CD14-positive monocyte (primary cell): ENCODE measurements around the gene SPG21. TPM values are rescaled to one million over a fixed set of nuclear protein-coding genes. Genes with fewer than 3 reads are reported as not detected.

Experiments used
- DNase-seq, 3 donors: peaks; one replicate each; pipeline ENCODE4 v3.0.0-alpha.2; 2011 to 2022
- H2AFZ ChIP-seq: 2 replicates; pipeline ENCODE4 v1.6.0; 2012; ENCODE audit warnings: mild to moderate bottlenecking, low read depth, low read length, inconsistent platforms; ENCODE audit not compliant: insufficient read depth, poor library complexity, severe bottlenecking
- H3K27ac ChIP-seq, 2 donors: 1 replicate in 1 of 2; 2 replicates in 1 of 2; pipeline ENCODE4 v1.5.1; 2012 to 2013; ENCODE audit warnings: low read length in 2 of 2, control low read depth in 1 of 2, inconsistent platforms in 1 of 2, low read depth in 1 of 2, mild to moderate bottlenecking in 1 of 2
- H3K27me3 ChIP-seq, 2 donors: one replicate each; pipeline versions ENCODE4 v1.6.0 to v1.6.1; 2011 to 2013; ENCODE audit warnings: low read length in 2 of 2; ENCODE audit not compliant: control insufficient read depth in 2 of 2, insufficient read depth in 2 of 2
- H3K36me3 ChIP-seq, 2 donors: replicated peaks in 1 of 2; 1 replicate in 1 of 2; 2 replicates in 1 of 2; pipeline versions ENCODE4 v1.5.1 to v1.6.1; 2012 to 2013; ENCODE audit warnings: low read length in 2 of 2, control low read depth in 1 of 2, inconsistent platforms in 1 of 2, mild to moderate bottlenecking in 1 of 2; ENCODE audit not compliant: insufficient read depth in 2 of 2, control insufficient read depth in 1 of 2
- H3K4me1 ChIP-seq, 2 donors: 1 replicate in 1 of 2; 2 replicates in 1 of 2; pipeline versions ENCODE4 v1.5.1 to v1.6.1; 2012 to 2013; ENCODE audit warnings: low read length in 2 of 2, control low read depth in 1 of 2, inconsistent platforms in 1 of 2, mild to moderate bottlenecking in 1 of 2, moderate library complexity in 1 of 2; ENCODE audit not compliant: insufficient read depth in 2 of 2, control insufficient read depth in 1 of 2
- H3K4me2 ChIP-seq: replicated peaks from 2 replicates; pipeline ENCODE3; 2012; ENCODE audit warnings: low read length, moderate library complexity, mild to moderate bottlenecking; ENCODE audit not compliant: poor library complexity, severe bottlenecking; ENCODE audit errors: extremely low read depth
- H3K4me3 ChIP-seq, 3 experiments: fragments of 200-600 bp in 1 of 3; sonication (generic) in 1 of 3; replicated peaks in 1 of 3; 1 replicate in 2 of 3; 2 replicates in 1 of 3; pipeline ENCODE4 v1.5.1; 2011 to 2013; ENCODE audit warnings: low read length in 3 of 3, mild to moderate bottlenecking in 3 of 3, control low read depth in 2 of 3, low read depth in 2 of 3, inconsistent platforms in 1 of 3, moderate library complexity in 1 of 3
- H3K79me2 ChIP-seq: 2 replicates; pipeline ENCODE4 v1.6.0; 2012; ENCODE audit warnings: mild to moderate bottlenecking, control low read depth, inconsistent platforms, low read length, moderate library complexity; ENCODE audit not compliant: insufficient read depth
- H3K9ac ChIP-seq: 2 replicates; pipeline ENCODE4 v1.6.0; 2017; ENCODE audit warnings: low read length, mild to moderate bottlenecking; ENCODE audit not compliant: insufficient read depth, poor library complexity, severe bottlenecking
- H3K9me3 ChIP-seq, 2 donors: replicated peaks in 1 of 2; 1 replicate in 1 of 2; 2 replicates in 1 of 2; pipeline versions ENCODE4 v1.5.1 to v1.6.1; 2012 to 2013; ENCODE audit warnings: low read length in 2 of 2, control low read depth in 1 of 2; ENCODE audit not compliant: control insufficient read depth in 1 of 2, insufficient read depth in 1 of 2
- H4K20me1 ChIP-seq: 2 replicates; pipeline ENCODE4 v1.6.0; 2012; ENCODE audit warnings: mild to moderate bottlenecking, low read length, control low read depth, moderate library complexity; ENCODE audit not compliant: insufficient read depth
- H3K27ac Mint-ChIP-seq, 7 donors: one replicate each; pipeline ENCODE4 v1.8.0; 2020; ENCODE audit warnings: mild to moderate bottlenecking in 7 of 7, mixed read lengths in 7 of 7, moderate library complexity in 6 of 7, inconsistent platforms in 2 of 7
- H3K27me3 Mint-ChIP-seq, 3 donors: one replicate each; pipeline ENCODE4 v1.8.0; 2021 to 2022; ENCODE audit warnings: low read depth in 3 of 3, mild to moderate bottlenecking in 3 of 3, mixed read lengths in 3 of 3, moderate library complexity in 3 of 3, inconsistent platforms in 1 of 3
- H3K36me3 Mint-ChIP-seq, 2 donors: one replicate each; pipeline ENCODE4 v1.8.0; 2020; ENCODE audit warnings: mixed read lengths in 2 of 2, inconsistent platforms in 1 of 2, mild to moderate bottlenecking in 1 of 2
- H3K4me1 Mint-ChIP-seq: one replicate; pipeline ENCODE4 v1.8.0; 2020; ENCODE audit warnings: mild to moderate bottlenecking, mixed read lengths
- H3K4me3 Mint-ChIP-seq, 2 donors: one replicate each; pipeline ENCODE4 v1.8.0; 2020; ENCODE audit warnings: mild to moderate bottlenecking in 2 of 2, mixed read lengths in 2 of 2, moderate library complexity in 1 of 2
- H3K9me3 Mint-ChIP-seq, 7 donors: one replicate each; pipeline ENCODE4 v1.8.0; 2020 to 2022; ENCODE audit warnings: mixed read lengths in 7 of 7, mild to moderate bottlenecking in 6 of 7, moderate library complexity in 6 of 7, inconsistent platforms in 2 of 7
- CTCF ChIP-seq: fragments of 200-600 bp; IDR thresholded peaks from one replicate; pipeline ENCODE4 v1.8.0; 2022; ENCODE audit warnings: antibody characterized with exemption, mild to moderate bottlenecking
- WGBS: methylation state at CpG from one replicate; pipeline ENCODE4 v1.1.5; 2013; ENCODE audit warnings: missing lambda C conversion rate; ENCODE audit not compliant: insufficient coverage; 5-methylcytosine and 5-hydroxymethylcytosine counted together
- intact Hi-C, 2 donors: fragments of 100-400 bp; cut with micrococcal nuclease; formaldehyde crosslinking; loops; one replicate each; pipeline versions ENCODE4 v1.15.0 to v1.15.1; 2023
- polyA plus RNA-seq, 3 donors: library from polyadenylated mRNA; depleted of rRNA in 1 of 3; unstranded in 2 of 3; stranded (reverse) in 1 of 3; fragments of 300-500 nt in 2 of 3; fragments of >200 nt in 1 of 3; fragmentation: Illumina TruSeq in 2 of 3; gene quantifications; 1 replicate in 2 of 3; 2 replicates in 1 of 3; pipeline ENCODE4 v1.2.3, GENCODE V29; 2012 to 2021

The SPG21 gene
- polyA plus RNA-seq, 3 donors: 102 to 375 (median 358) TPM

GRCh38 chr15:64931381-64931780 lies 58.3 kb downstream of the SPG21 start:
- Histone ChIP-seq H3K36me3 (no peaks in the 10 kb centered on the region), H3K4me1 (no peaks in the 10 kb centered on the region), H3K9ac (no peak overlapping the region), H3K4me2 (no peak overlapping the region), H3K27me3 (no peaks in the 10 kb centered on the region), H2AFZ (no peak overlapping the region), H3K4me3 (no peak overlapping the region), H3K27ac (no peak overlapping the region), H4K20me1 (no peaks in the 10 kb centered on the region), H3K9me3 (no peaks in the 10 kb centered on the region), H3K79me2 (no peaks in the 10 kb centered on the region)
- Mint-ChIP-seq H3K4me1 (peaks cover 5% of the 10 kb centered on the region), H3K27me3 (peaks cover 2 to 7% (median 2%) of the 10 kb centered on the region in 3 donors), H3K36me3 (no peaks in the 10 kb centered on the region), H3K9me3 (peaks cover 0 to 4% (median 0%) of the 10 kb centered on the region in 7 donors), H3K27ac (peak overlapping the region in 2 of 7 donors; percentile 21 to 22), H3K4me3 (no peak overlapping the region)
- no peak for DNase-seq
- intact Hi-C loops: no loop called here
- TF ChIP-seq CTCF: no peak
- WGBS: 96% methylated on average over 7 of the region's 8 CpGs

GRCh38 chr15:64930778-64931371 lies 58.8 kb downstream of the SPG21 start:
- H3K4me3 Mint-ChIP-seq: no peak overlapping the region

More at GRCh38 chr15:64930778-64931371, 58.8 kb downstream of the SPG21 start:
- H3K4me2 ChIP-seq: no peak overlapping the region
- 69% methylated on average over 11 of the region's 11 CpGs for WGBS
- TF ChIP-seq CTCF: no peak
- H3K27ac ChIP-seq: no peak overlapping the region
- H3K4me3 ChIP-seq: no peak overlapping the region
- Mint-ChIP-seq H3K27me3 (peaks cover 2 to 7% (median 2%) of the 10 kb centered on the region in 3 donors), H3K9me3 (peaks cover 0 to 4% (median 0%) of the 10 kb centered on the region in 7 donors), H3K27ac (peak overlapping the region in 2 of 7 donors; percentile 21 to 22), H3K4me1 (peaks cover 5% of the 10 kb centered on the region), H3K36me3 (no peaks in the 10 kb centered on the region)
- no peaks in the 10 kb centered on the region for H3K79me2 ChIP-seq
- H2AFZ ChIP-seq: no peak overlapping the region
- H3K9ac ChIP-seq: no peak overlapping the region
- H3K27me3 ChIP-seq: no peaks in the 10 kb centered on the region
- H3K9me3 ChIP-seq: no peaks in the 10 kb centered on the region
- H3K36me3 ChIP-seq: no peaks in the 10 kb centered on the region
- intact Hi-C loops: no loop called here
- no peaks in the 10 kb centered on the region for H4K20me1 ChIP-seq
- H3K4me1 ChIP-seq: no peaks in the 10 kb centered on the region
- no peak for DNase-seq
